ENCODE measurements around the gene SLC35D2.
A peak's percentile ranks its signal among the peaks of the same experiment; 100 is the strongest.
"Not testable (repeated sequence)": the region's sequence is repeated elsewhere in the genome, so short reads cannot be mapped to it uniquely, and the experiment has no call there.

The SLC35D2 gene

GRCh38 chr9:96360976-96361375 lies 22.5 kb downstream of the SLC35D2 start:
- ATAC-seq (replicated peaks) = no peak
- Mint-ChIP-seq H3K27ac (no peak overlapping the region), H3K27me3 (no peaks in the 10 kb centered on the region), H3K4me3 (no peak overlapping the region), H3K9me3 (no peaks in the 10 kb centered on the region), H3K36me3 (peaks cover 2 to 4% of the 10 kb centered on the region in 2 donors), H3K4me1 (no peaks in the 10 kb centered on the region)
- no peak for DNase-seq

DNA sequence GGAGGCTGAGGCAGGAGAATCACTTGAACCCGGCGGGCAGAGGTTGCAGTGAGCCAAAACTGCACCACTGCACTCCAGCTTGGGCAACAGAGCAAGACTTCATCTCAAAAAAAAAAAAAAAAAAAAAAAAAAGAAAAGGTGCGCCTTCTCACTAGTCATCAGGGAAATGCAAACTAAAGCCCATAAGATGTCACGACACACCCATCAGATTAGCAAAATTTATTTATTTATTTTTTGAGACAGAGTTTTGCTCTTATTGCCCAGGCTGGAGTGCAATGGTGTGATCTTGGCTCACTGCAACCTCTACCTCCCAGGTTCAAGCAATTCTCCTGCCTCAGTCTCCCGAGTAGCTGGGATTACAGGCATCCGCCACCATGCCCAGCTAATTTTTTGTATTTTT lies 23.0 kb downstream of the SLC35D2 start:
- not testable (repeated sequence) for H3K27me3 Mint-ChIP-seq; H3K4me1 Mint-ChIP-seq; H3K27ac Mint-ChIP-seq; ATAC-seq (replicated peaks); H3K9me3 Mint-ChIP-seq; DNase-seq; H3K4me3 Mint-ChIP-seq; H3K36me3 Mint-ChIP-seq

DNA sequence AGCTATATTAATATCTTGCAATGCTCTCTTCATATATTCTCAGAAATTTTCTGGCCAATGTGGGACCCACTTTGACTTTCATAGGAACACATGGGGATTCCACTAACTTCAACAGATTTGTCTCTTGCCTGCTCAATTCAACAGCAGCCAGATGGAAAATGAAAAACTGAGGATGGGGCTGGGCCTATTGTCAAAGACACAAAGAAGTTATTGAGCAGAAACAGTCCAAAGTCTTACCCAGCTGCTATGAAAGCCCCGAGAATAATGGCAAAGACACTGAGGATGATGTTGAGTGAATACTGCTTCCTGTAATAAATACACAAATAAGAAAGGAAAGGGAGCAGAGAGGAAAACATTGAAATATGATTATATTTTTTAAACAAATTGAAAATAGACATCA lies 32.6 kb downstream of the SLC35D2 start:
- ATAC-seq (replicated peaks) (no peak), DNase-seq (no peak)
- Mint-ChIP-seq H3K9me3 (peaks cover 2 to 7% of the 10 kb centered on the region in 2 donors), H3K4me3 (no peak overlapping the region), H3K27me3 (no peaks in the 10 kb centered on the region), H3K27ac (no peak overlapping the region), H3K4me1 (no peaks in the 10 kb centered on the region), H3K36me3 (peaks cover 0 to 7% of the 10 kb centered on the region in 2 donors)

GRCh38 chr9:96348261-96348660 lies 35.2 kb downstream of the SLC35D2 start:
- Mint-ChIP-seq H3K27me3 (no peaks in the 10 kb centered on the region), H3K4me1 (no peaks in the 10 kb centered on the region), H3K4me3 (no peak overlapping the region), H3K9me3 (peaks cover 2 to 7% of the 10 kb centered on the region in 2 donors), H3K36me3 (peaks cover 0 to 7% of the 10 kb centered on the region in 2 donors), H3K27ac (no peak overlapping the region)
- ATAC-seq (replicated peaks) (no peak), DNase-seq (no peak)

- Mint-ChIP-seq H3K9me3 (peaks cover 2 to 7% of the 10 kb centered on the region in 2 donors), H3K36me3 (peaks cover 0 to 7% of the 10 kb centered on the region in 2 donors), H3K27me3 (no peaks in the 10 kb centered on the region), H3K27ac (no peak overlapping the region), H3K4me1 (no peaks in the 10 kb centered on the region), H3K4me3 (no peak overlapping the region)
- DNase-seq = no peak
- ATAC-seq (replicated peaks) = no peak
Observed at GRCh38 chr9:96345551-96345950, 38.0 kb downstream of the SLC35D2 start.

DNA sequence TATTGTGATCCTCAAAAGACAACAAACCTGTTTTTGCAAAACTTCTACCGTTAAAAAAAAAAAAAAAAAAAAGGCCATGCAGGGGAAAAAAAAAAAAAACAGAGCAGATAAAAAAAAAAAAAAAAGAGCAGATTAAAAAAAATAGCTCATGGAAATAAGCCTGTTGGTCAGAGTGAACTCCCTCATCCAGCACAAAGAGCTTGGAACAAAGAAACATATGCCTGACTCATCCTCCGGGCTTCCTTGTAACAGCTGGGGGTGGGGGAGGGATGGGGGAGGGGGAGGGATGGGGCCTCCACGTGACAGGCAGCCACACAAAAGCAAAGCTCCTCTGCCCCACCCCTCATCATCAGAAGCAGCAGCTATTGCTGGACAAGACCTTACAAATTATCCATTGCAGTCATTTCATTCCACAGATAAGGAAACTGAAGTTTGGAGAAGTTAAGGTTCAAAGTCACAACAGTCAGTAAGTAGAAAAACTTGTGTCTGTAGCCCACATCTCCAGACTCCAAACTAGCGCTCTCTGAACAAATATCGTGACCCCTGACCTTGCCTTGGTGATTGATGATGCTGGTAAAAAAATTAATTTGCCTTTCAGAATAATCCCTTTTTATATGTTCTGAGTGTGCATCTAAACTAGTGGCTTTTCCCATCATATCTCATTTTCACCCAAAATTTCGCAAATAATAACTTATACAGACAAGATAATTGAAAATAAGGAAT lies 38.9 kb downstream of the SLC35D2 start:
- Mint-ChIP-seq H3K4me1 (no peaks in the 10 kb centered on the region), H3K27me3 (no peaks in the 10 kb centered on the region), H3K9me3 (peaks cover 2 to 7% of the 10 kb centered on the region in 2 donors), H3K27ac (no peak overlapping the region), H3K36me3 (peaks cover 0 to 7% of the 10 kb centered on the region in 2 donors), H3K4me3 (no peak overlapping the region)
- ATAC-seq (replicated peaks) = no peak
- no peak for DNase-seq

- Mint-ChIP-seq H3K27me3 (no peaks in the 10 kb centered on the region), H3K27ac (no peak overlapping the region), H3K9me3 (peaks cover 2 to 7% of the 10 kb centered on the region in 2 donors), H3K36me3 (peaks cover 0 to 7% of the 10 kb centered on the region in 2 donors), H3K4me3 (no peak overlapping the region), H3K4me1 (no peaks in the 10 kb centered on the region)
- ATAC-seq (replicated peaks) (no peak), DNase-seq (no peak)
Observed at GRCh38 chr9:96343515-96344360, 39.8 kb downstream of the SLC35D2 start.

- no peaks in the 10 kb centered on the region for H3K36me3 Mint-ChIP-seq
- ATAC-seq (replicated peaks) = no peak
- no peak overlapping the region for H3K4me3 Mint-ChIP-seq
- no peaks in the 10 kb centered on the region for H3K9me3 Mint-ChIP-seq
- no peaks in the 10 kb centered on the region for H3K27me3 Mint-ChIP-seq
- DNase-seq = no peak
- no peak overlapping the region for H3K27ac Mint-ChIP-seq
- no peaks in the 10 kb centered on the region for H3K4me1 Mint-ChIP-seq
Observed at GRCh38 chr9:96342571-96343245, 40.8 kb downstream of the SLC35D2 start.

DNA sequence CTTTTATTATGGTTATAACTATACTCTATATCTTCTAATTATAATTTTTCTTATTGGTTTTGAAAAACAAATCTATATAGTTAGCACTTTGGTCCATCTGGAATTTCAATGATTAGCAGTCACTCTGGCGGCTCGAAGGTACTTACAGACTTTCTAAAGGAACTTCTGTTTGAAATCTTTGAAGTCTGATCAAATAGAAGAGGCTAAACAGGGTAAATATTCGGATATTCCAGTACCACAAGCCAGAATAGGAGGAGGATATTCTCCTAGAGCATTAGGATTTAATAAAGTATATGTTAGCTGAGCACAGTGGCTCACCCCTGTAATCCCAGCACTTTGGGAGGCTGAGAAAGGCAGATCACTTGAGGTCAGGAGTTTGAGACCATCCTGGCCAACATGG lies 42.8 kb downstream of the SLC35D2 start:
- DNase-seq (no peak), ATAC-seq (replicated peaks) (no peak)
- H3K36me3 Mint-ChIP-seq = no peaks in the 10 kb centered on the region
- no peak overlapping the region for H3K27ac Mint-ChIP-seq
- no peaks in the 10 kb centered on the region for H3K27me3 Mint-ChIP-seq
- H3K4me1 Mint-ChIP-seq = no peaks in the 10 kb centered on the region
- H3K9me3 Mint-ChIP-seq = no peaks in the 10 kb centered on the region
- no peak overlapping the region for H3K4me3 Mint-ChIP-seq

- H3K27ac Mint-ChIP-seq = no peak overlapping the region
- no peak for ATAC-seq (replicated peaks)
- no peak overlapping the region for H3K4me3 Mint-ChIP-seq
- H3K27me3 Mint-ChIP-seq = no peaks in the 10 kb centered on the region
- DNase-seq = no peak
- no peaks in the 10 kb centered on the region for H3K9me3 Mint-ChIP-seq
- no peaks in the 10 kb centered on the region for H3K36me3 Mint-ChIP-seq
- no peaks in the 10 kb centered on the region for H3K4me1 Mint-ChIP-seq
Observed at GRCh38 chr9:96338299-96338698, 45.2 kb downstream of the SLC35D2 start.

DNA sequence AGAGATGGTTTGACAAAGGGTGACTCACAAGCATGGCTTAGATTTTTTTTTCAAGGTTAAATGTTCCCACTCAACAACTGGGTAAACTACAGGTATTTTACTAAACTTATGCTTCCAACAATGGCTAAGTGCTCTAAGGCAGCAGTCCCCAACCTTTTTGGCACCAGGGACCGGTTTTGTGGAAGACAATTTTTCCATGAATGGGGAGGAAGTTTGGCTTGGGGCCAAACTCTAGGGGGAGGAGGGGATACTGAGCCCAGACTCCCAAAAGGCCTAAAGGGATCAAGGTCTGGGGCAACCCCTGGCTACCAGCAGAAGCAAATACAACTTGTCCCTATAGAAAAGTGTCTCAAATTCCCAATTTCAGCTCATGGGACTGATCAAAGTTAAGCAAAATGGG lies 49.6 kb downstream of the SLC35D2 start:
- H3K27ac Mint-ChIP-seq = no peak overlapping the region
- no peaks in the 10 kb centered on the region for H3K36me3 Mint-ChIP-seq
- H3K4me3 Mint-ChIP-seq = no peak overlapping the region
- H3K27me3 Mint-ChIP-seq = peaks cover 0 to 4% of the 10 kb centered on the region in 2 donors
- ATAC-seq (replicated peaks) (no peak), DNase-seq (no peak)
- H3K9me3 Mint-ChIP-seq = no peaks in the 10 kb centered on the region
- no peaks in the 10 kb centered on the region for H3K4me1 Mint-ChIP-seq

DNA sequence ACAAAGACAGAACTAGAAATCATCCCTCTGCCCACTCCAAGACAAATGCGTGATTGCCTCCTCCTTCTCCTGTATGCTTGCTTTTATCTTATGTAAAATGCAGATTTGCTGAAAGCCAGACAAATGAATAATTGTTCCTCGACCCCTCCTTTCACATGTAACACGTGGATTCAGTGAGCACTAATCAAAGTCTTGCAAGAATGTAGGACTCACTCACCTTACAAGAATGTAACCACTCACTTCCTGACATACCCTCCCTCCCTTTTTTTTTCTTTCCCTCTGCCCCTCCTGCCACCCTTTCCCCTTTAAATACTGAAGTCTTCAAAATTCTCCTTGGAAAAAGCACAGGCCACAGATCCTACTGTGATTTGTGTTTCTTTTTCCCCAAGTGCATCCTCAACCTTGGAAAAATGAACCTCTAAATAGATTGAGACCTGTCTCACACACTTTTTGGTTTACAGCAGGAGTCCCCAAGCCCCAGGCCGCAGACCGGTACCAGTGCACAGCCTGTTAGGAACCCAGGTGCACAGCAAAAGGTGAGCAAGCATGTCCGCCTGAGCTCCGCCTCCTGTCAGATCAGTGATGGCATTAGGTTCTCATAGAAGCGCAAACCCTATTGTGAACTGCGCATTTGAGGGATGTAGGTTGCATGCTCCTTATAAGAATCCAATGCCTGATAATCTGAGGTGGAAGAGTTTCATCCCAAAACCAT lies 52.1 kb downstream of the SLC35D2 start:
- no peaks in the 10 kb centered on the region for H3K36me3 Mint-ChIP-seq

DNA sequence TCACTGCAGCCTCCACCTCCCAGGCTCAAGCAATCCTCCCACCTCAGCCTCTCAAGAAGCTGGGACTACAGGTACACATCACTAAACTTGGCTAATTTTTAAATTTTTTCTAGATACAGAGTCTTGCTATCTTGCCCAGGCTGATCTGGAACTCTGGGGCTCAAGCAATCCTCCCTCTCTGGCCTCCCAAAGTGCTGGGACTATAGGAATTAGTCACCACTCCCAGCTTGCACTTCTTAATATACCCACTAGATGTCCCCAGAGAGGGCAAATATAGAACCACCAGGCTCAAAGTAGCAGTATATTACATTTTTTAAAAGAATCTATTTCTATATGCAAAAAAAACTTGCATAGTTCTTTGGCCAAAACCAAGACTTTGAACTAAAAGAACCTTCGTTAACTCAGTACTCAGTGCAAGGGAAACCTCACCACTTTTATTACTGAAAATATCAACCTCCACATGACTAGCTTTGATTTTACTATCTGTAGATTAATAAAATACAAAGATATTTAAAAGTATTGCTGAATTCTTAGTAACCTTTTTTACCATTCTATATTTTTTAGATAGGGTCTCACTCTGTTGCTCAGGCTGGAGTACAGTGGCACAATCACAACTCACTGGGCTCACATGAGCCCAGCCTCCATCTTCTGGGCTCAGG lies 55.7 kb downstream of the SLC35D2 start:
- Mint-ChIP-seq H3K4me1 (no peaks in the 10 kb centered on the region), H3K9me3 (no peaks in the 10 kb centered on the region), H3K4me3 (no peak overlapping the region), H3K27ac (no peak overlapping the region), H3K36me3 (no peaks in the 10 kb centered on the region), H3K27me3 (peaks cover 0 to 4% of the 10 kb centered on the region in 2 donors)
- DNase-seq (peak; percentile 40), ATAC-seq (replicated peaks) (peak; percentile 66 to 71)

More for the DNA sequence above, 52.1 kb downstream of the SLC35D2 start:
- ATAC-seq (replicated peaks) = no peak
- no peaks in the 10 kb centered on the region for H3K4me1 Mint-ChIP-seq
- no peak overlapping the region for H3K4me3 Mint-ChIP-seq
- H3K27ac Mint-ChIP-seq = no peak overlapping the region
- H3K27me3 Mint-ChIP-seq = peaks cover 0 to 4% of the 10 kb centered on the region in 2 donors
- H3K9me3 Mint-ChIP-seq = no peaks in the 10 kb centered on the region
- DNase-seq = no peak

- Mint-ChIP-seq H3K4me3 (no peak overlapping the region), H3K27ac (no peak overlapping the region), H3K9me3 (no peaks in the 10 kb centered on the region), H3K27me3 (no peaks in the 10 kb centered on the region), H3K4me1 (no peaks in the 10 kb centered on the region), H3K36me3 (no peaks in the 10 kb centered on the region)
- DNase-seq (no peak), ATAC-seq (replicated peaks) (no peak)
Observed at GRCh38 chr9:96323169-96323568, 60.3 kb downstream of the SLC35D2 start.
